NOMO-1 treated with DMSO at 0.1 percent for 48 hours (cell line): ENCODE measurements around the gene NFE2L2.
"Not testable (repeated sequence)": the region's sequence is repeated elsewhere in the genome, so short reads cannot be mapped to it uniquely, and the experiment has no call there.

Experiments
- DNase-seq: peaks from one replicate; lab custom pipeline; 2025; ENCODE audit not compliant: unreplicated experiment; lab: John Stamatoyannopoulos, UW

NFE2L2 gene

GRCh38 chr2:177204417-177204816, 60.1 kb downstream of the NFE2L2 start:
- no peak for DNase-seq

- DNase-seq = no peak
Observed at GRCh38 chr2:177201919-177202346, 62.6 kb downstream of the NFE2L2 start.

DNA sequence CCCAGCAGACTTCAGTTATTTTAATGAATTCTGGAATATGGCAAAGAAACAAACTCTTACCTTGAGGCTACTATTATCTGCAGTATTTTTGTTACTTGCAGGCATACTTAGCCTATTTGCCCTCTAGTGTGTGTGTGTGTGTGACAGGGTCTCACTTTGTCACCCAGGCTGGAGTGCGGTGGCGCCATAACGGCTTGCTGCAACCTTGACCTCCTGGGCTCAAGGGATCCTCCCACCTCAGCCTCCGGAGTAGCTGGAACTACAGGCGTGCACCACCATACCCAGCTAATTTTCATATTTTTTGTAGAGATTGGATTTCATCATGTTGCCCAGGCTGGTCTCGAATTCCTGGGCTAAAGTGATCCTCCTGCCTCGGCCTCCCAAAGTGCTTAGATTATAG, 64.1 kb downstream of the NFE2L2 start:
- DNase-seq = not testable (repeated sequence)

DNA sequence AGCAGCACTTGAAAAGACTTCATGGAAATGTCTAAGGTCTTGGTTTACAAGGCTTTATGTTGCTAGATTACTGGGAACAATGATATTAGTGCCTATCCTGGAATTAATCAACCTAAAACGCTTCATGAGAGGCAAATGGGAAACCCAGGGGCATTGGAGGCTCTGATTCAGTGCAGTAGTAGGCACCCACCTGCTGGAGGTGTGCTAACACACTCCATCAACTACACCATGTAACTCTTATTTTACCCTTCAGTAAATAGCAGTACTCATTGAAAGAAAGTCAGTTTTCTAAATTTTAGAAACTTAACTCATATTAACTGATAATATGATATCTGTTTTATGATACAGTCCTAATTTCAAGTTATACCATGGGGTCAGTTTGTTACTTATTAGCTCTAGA, 69.3 kb downstream of the NFE2L2 start:
- no peak for DNase-seq

- DNase-seq = no peak
Observed at GRCh38 chr2:177193240-177193639, 71.3 kb downstream of the NFE2L2 start.

- no peak for DNase-seq
Observed at GRCh38 chr2:177192788-177193187, 71.7 kb downstream of the NFE2L2 start.

GRCh38 chr2:177190941-177191340, 73.6 kb downstream of the NFE2L2 start:
- DNase-seq = no peak

GRCh38 chr2:177188482-177189469, 75.8 kb downstream of the NFE2L2 start:
- DNase-seq = no peak

DNA sequence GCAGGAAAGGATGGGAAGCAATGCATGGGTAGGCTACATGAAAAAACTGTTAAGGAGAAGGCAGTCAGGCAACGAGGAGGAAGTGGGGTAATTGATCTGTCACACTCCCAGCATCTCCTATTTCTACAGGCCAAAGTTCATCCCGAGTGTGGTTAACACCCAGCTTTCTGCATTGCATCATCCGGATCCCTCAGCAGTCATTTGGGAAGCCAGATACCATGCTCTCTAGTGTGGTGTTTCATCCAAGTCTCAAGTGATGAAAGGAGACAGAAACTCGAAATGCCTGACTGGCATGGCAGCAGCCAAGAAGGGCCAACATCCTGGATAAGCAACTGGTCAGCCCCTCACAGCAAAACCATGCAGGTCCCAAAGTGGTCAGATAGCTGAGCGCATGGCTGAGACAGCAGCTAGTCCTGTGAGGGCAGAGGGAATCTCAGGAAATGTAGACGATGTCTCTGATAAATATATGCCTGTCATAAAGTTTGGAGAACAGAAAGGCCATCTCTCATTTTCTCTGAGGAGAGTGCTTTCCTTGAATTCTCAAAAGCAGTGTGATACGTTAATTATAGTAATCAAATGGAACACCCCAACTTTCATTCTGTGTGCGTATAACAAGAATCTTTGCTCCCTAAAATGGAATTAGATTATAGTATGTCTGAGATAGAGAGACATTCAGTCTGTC, 76.8 kb downstream of the NFE2L2 start:
- DNase-seq = peak; percentile 16

DNA sequence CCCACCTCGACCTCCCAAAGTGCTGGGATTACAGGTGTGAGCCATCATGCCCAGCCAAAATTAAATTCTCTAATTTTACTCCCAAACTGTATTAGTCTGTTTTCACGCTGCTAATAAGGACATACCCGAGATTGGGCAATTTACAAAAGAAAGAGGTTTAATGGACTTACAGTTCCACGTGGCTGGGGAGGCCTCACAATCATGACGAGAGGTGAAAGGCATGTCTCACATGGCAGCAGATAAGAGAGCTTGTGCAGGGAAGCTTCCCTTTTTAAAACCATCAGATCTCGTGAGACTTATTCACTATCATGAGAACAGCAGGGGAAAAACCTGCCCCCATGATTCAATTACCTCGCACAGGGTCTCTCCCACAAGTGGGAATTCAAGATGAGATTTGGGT, 78.5 kb downstream of the NFE2L2 start:
- not testable (repeated sequence) for DNase-seq

DNA sequence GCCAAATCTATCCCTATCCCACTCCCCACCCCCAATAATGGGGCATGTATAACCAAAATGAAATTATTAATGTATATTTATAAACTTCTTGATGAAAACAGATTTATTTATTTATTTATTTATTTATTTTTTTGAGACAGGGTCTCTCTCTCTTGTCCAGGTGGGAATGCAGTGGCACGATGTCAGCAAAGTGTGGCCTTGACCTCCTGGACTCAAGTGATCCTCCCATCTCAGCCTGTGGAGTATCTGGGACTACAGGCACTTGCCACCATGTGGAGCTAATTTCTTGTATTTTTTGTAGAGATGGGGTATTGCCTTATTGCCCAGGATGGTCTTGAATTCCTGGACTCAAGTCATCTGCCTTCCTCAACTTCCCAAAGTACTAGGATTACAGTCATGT, 79.9 kb downstream of the NFE2L2 start:
- no peak for DNase-seq

GRCh38 chr2:177183860-177184259, 80.7 kb downstream of the NFE2L2 start:
- DNase-seq = no peak
